ENCODE measurements around the gene MIR17HG.

GRCh38 chr13:91346850-91347201 is 661 bp upstream of the MIR17HG start:
- TF ChIP-seq POLR2A (IDR thresholded peaks at IDR 0.05) (no peak), CTCF (IDR thresholded peaks at IDR 0.05) (no peak)

All from esophagus squamous epithelium (tissue), 4 donors.